HG03280 (cell line): ENCODE data around the gene CCDC106.

ENCODE experiments used
- ATAC-seq: cut with Tn5 transposase; IDR thresholded peaks from one replicate; pipeline ENCODE4 v1.9.1; 2021; ENCODE audit warnings: mild to moderate bottlenecking, moderate library complexity; ENCODE audit not compliant: unreplicated experiment

The CCDC106 gene

GRCh38 chr19:55635334-55635717, 12.7 kb upstream of the CCDC106 start:
- no peak for ATAC-seq

- ATAC-seq = no peak
Measured at GRCh38 chr19:55635856-55636440, 12.1 kb upstream of the CCDC106 start.

DNA sequence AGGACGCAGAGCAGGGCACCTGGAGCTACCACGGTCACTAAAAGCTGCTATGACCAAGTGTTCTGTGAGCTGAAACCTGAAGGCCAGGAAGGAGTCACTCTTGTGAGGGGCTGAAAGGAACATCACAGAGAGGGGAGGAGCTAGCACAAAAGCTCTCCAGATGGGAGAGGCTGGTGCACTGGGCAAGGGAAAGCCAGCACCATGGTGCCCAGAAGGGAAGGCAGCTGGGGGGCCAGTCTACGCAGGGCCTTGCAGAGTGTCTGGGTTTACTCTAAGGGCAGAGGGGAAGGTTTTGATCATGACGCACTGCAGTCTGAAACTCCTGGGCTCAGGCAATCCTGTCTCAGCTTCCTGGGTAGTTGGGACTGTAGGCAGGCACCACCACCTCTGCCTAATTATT, 11.3 kb upstream of the CCDC106 start:
- no peak for ATAC-seq

GRCh38 chr19:55637534-55637933, 10.5 kb upstream of the CCDC106 start:
- ATAC-seq = no peak

- ATAC-seq = no peak
Measured at GRCh38 chr19:55638864-55639359, 9.1 kb upstream of the CCDC106 start.

DNA sequence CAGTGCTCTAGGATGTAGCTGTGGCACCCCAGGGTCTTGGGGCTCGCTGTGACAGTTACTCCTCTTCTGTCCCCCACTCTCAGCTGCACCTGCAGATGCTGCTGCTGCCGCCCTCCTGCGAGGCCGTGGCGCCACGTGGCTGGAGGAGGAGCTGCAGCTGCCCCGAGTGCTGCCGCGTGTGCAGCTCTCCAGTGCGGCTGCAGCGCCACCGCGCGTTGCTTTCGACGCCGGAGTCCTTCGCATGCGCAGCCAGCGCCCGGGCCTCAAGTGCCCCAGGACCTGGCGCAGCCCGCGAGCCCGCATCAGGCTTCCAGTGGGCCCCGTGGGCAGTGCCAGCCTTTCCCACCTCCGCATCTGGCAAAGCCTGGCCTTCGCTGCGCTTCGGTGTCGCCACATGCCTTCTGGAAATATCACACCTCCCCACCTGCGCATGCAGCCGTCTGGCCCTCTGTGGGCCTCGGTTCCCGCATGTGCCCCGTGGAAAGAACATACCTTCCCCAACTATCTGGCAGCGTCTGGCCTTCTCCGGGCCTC, 7.9 kb upstream of the CCDC106 start:
- ATAC-seq = no peak

- ATAC-seq = no peak
Measured at GRCh38 chr19:55640577-55641425, 7.2 kb upstream of the CCDC106 start, which contains the start of gene ZNF580. Gene ZNF580 (plus strand): TSS chr19:55641002. CDS start chr19:55642509, 1,507 bp downstream.

DNA sequence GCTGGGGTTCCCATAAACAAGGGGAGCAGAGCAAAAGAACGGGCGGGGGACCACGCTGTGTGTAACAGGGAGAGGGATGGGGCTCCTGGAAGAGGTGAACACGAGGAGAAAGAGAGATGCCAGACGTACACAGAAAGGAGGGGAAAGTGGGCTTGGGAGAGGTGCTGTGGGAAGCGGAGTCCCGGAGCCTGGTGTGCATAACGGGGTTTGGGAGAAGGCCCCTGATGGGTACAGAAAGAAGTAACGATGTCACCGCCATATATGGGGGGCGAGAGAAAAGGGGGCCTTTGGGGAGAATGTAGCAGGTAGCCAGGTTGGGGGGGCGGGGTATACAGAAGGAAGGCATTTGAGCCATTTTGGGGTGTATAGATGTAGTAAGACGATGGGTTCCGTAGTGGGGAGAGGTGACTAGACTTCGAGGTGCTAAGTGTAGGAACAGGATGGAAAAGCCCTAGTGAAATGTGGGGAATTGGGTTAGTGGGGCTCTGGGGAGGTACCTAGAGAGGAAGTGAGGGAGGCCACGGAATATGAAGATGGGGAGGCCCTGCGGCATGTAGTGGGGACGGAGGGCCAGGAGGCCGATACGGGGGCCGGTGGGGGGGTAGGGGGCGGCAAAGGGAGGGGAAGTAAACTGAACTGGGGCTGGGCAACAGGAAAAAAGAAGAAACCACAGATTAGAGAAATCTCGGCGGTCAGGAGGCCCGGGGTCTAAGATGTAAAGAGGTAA, 6.4 kb upstream of the CCDC106 start:
- no peak for ATAC-seq

- ATAC-seq = peak; percentile 0
Measured at GRCh38 chr19:55642153-55643002, 5.6 kb upstream of the CCDC106 start.

DNA sequence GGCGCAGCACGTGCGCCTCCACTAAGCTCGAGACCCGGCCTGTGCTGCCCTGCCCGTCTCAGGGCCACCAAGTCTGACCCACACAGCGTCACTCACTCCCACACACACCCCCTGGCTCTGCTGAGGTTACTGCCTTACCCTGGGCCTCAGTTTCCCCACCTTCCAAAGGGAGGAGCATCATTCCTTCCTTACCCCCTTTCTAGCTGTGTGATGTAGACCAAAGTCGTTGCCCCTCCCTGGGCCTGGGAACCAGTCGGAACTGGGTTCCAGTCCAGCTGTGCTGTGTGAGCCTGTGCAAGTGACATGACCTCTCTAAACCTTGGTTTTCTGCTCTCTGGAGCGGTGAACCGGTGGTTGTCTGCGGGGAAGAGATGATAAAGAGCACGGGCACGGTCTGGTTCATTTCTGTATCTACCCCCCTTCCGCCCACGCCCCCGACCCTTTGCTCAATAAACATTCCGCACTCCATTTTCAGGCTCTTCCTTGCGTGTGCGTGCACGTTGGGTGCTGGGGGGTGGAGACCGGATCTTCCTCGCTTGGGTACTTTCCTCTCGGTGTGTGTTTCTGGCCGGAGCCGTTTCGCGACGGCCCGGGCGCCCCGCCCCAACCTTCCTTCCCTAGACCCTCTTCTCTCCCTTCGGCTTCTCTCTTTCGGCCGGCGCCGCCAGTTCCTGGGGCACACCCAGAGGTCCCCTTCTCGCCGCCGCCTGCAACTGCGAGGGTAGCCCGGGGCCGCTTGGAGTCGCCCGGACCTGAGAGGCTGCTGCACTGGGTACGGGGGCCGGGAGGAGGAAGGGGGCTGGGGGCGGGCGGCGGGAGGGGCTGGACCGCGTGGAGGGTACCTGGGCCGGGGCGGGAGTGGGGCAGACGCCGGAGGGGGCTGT, 4.8 kb upstream of the CCDC106 start, which contains the start of gene ZNF581:
Gene ZNF581 (plus strand): TSS at position 647 of the 884 bp plus-strand sequence. CDS start 923 bp downstream, outside the sequence.
- peak; percentile 33 for ATAC-seq

- ATAC-seq = no peak
Measured at GRCh38 chr19:55643887-55644176, 4.2 kb upstream of the CCDC106 start.

GRCh38 chr19:55644191-55644833, 3.7 kb upstream of the CCDC106 start:
- no peak for ATAC-seq

- ATAC-seq = no peak
Measured at GRCh38 chr19:55644842-55645511, 3.0 kb upstream of the CCDC106 start.

DNA sequence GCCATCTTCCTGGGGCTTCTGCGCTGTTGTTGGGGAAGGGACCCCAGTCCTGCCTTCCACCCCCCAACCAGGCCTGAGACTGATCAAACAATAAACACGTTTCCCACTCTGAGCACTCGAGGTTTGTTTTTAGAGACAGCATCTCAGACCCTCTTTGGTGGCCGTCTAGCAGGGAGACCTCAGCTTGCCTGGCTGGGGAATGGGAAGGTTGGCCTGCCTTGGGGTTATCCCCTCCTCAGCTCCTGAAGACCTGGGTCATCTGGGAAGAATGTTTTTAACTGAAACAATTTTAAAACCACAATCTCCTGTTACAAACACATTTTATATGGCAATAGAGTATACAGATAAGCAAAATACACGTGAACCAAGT, 2.5 kb upstream of the CCDC106 start:
- no peak for ATAC-seq

DNA sequence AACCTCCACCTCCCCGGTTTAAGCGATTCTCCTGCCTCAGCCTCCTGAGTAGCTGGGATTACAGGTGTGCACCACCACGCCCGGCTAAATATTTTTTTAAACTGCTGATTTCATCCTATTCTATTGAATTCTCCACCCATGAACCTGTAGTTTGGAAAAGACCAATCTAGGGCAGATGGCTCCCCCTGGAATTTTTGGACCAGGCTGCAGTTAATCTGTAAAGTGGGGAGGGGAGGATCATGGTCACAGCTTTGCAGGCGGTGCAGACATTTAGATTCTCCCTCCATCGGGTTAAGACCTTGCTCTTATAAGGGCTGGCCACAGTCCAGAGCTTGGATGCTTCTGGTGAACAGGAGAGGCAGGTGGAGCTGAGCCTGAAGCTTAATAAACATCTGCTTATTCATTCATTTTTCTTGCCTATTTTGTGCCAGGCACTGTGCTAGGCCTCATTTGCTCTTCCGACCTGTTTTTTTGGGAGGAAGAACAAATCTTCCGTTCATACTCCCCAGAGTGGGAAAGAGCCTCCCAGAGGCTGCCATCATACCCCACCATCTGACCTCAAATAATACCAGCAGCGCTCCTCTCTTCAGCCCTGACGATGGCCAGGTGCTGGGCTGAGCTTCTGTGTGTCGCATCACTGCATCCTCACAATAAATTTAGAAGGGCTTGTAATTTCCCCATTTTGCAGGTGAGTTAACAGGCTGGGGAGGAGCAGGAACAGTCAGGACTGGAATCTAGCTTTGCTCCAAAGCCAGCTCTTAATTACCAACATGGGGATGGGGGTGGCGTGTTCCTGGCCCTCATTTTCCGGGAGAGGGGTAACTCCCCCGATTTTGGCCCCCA, 902 bp upstream of the CCDC106 start:
- ATAC-seq = no peak

DNA sequence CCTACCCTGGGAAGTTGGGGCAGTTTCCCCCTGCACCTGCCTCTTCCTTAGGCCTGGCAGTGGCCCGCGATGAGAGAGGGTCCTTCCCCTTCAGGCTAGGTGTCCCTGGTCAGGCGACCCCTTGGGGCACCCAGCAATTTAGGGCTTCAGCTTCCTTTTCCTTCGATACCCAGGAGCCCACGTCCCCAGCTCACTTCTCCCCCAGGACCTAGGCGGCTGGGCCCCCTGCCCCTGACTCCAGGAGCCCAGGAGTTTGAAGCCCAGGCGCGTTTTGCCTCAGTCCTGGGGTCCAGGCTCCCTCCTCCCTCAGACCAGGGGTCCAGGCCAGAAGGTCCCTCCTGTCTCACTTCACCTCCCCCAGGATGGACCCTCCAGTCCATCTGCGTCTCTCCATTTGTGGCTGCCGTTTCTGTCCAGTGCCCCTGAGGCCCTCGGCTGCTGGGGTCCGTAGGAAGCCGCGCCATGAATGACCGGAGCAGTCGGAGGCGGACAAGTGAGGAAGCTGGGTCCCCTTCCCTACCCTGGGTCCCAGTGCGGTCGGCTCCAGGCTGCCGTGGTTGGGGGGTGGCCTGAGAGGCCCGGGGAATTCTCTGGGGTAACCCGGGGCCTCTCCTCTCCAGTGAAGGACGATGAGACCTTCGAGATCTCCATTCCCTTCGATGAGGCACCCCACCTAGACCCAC, 714 bp downstream of the CCDC106 start:
- ATAC-seq = no peak
